DOHH2 (cell line): ENCODE measurements around the gene ETS1.

Experiments
- H3F3A ChIP-seq: fragments of 200-600 bp; sonication (generic), shearing (Covaris generic); 2 replicates; pipeline ENCODE4 v1.6.0; 2016; ENCODE audit warnings: antibody characterized with exemption, mild to moderate bottlenecking; ENCODE audit not compliant: control insufficient read depth, insufficient read depth
- H3K27ac ChIP-seq: fragments of 200-600 bp; sonication (generic); 2 replicates; pipeline ENCODE4 v1.5.1; 2014; ENCODE audit warnings: low read depth, mild to moderate bottlenecking, low read length, moderate library complexity
- H3K27me3 ChIP-seq: fragments of 200-600 bp; sonication (generic); 2 replicates; pipeline ENCODE4 v1.6.1; 2014; ENCODE audit warnings: mild to moderate bottlenecking, low read length, mixed read lengths; ENCODE audit not compliant: control insufficient read depth
- H3K36me3 ChIP-seq: fragments of 200-600 bp; sonication (generic); 2 replicates; pipeline ENCODE4 v1.6.1; 2014; ENCODE audit warnings: mild to moderate bottlenecking, low read length, moderate library complexity, mixed read lengths; ENCODE audit not compliant: control insufficient read depth
- H3K4me1 ChIP-seq: fragments of 200-600 bp; sonication (generic); 2 replicates; pipeline ENCODE4 v1.6.1; 2014; ENCODE audit warnings: mild to moderate bottlenecking, low read length, mixed read lengths; ENCODE audit not compliant: control insufficient read depth
- H3K4me2 ChIP-seq: fragments of 200-600 bp; sonication (generic); 2 replicates; pipeline ENCODE4 v1.6.0; 2014; ENCODE audit warnings: mild to moderate bottlenecking, low read length, moderate library complexity
- H3K4me3 ChIP-seq: fragments of 200-600 bp; sonication (generic); 2 replicates; pipeline ENCODE4 v1.5.1; 2014; ENCODE audit warnings: mild to moderate bottlenecking, low read length, mixed read lengths
- H3K79me2 ChIP-seq: fragments of 200-600 bp; sonication (generic); 2 replicates; pipeline ENCODE4 v1.6.1; 2014; ENCODE audit warnings: mild to moderate bottlenecking, low read length, mixed read lengths; ENCODE audit not compliant: control insufficient read depth
- H3K9me2 ChIP-seq: fragments of 200-600 bp; sonication (generic); replicated peaks from 2 replicates; pipeline ENCODE4 v1.6.1; 2014; ENCODE audit warnings: mild to moderate bottlenecking, low read length, mixed read lengths; ENCODE audit not compliant: control insufficient read depth
- H3K9me3 ChIP-seq: fragments of 200-600 bp; sonication (generic); 2 replicates; pipeline ENCODE4 v1.6.1; 2014; ENCODE audit warnings: antibody characterized with exemption, low read length, mixed read lengths; ENCODE audit not compliant: control insufficient read depth, insufficient read depth
- H4K20me1 ChIP-seq: fragments of 200-600 bp; sonication (generic); 2 replicates; pipeline ENCODE4 v1.6.0; 2014; ENCODE audit warnings: low read depth, mild to moderate bottlenecking, antibody characterized with exemption, low read length, moderate library complexity; ENCODE audit not compliant: control insufficient read depth, insufficient read depth
- CTCF ChIP-seq: fragments of 200-600 bp; sonication (generic); IDR thresholded peaks from one replicate; pipeline ENCODE4 v1.5.1; 2014; ENCODE audit warnings: antibody characterized with exemption, mild to moderate bottlenecking, low read depth, low read length; ENCODE audit not compliant: poor library complexity, severe bottlenecking
- EZH2phosphoT487 ChIP-seq: fragments of 200-600 bp; sonication (generic); IDR thresholded peaks from 2 replicates; pipeline ENCODE4 v1.6.1; 2017; ENCODE audit warnings: borderline replicate concordance, mild to moderate bottlenecking, antibody characterized with exemption, low read length, moderate library complexity, mixed read lengths

Gene ETS1

GRCh38 chr11:128467610-128468041 is 119.7 kb downstream of the ETS1 start:
- peaks cover 90% of the 10 kb centered on the region for H3K79me2 ChIP-seq
- peaks cover 64% of the 10 kb centered on the region for H3K4me1 ChIP-seq
- no peaks in the 10 kb centered on the region for H3K9me3 ChIP-seq
- H3K4me2 ChIP-seq: 0 out of 2 replicates have a peak overlapping the region, but pooled peaks have one; percentile 91
- no peaks in the 10 kb centered on the region for H3K9me2 ChIP-seq
- H3K36me3 ChIP-seq: peaks cover 96% of the 10 kb centered on the region
- H4K20me1 ChIP-seq: 0 out of 2 replicates have a peak, but pooled peaks cover 11% of the 10 kb centered on the region
- peak overlapping the region; percentile 93 for H3K27ac ChIP-seq
- H3F3A ChIP-seq: peaks cover 51% of the 10 kb centered on the region
- no peaks in the 10 kb centered on the region for H3K27me3 ChIP-seq
- H3K4me3 ChIP-seq: no peak overlapping the region
- TF ChIP-seq CTCF (no peak), EZH2phosphoT487 (no peak)

- Histone ChIP-seq H3K79me2 (peaks cover 84% of the 10 kb centered on the region), H3K4me1 (peaks cover 58% of the 10 kb centered on the region), H3K27me3 (no peaks in the 10 kb centered on the region), H3K4me2 (no peak overlapping the region), H3K9me3 (no peaks in the 10 kb centered on the region), H4K20me1 (0 out of 2 replicates have a peak, but pooled peaks cover 11% of the 10 kb centered on the region), H3K9me2 (no peaks in the 10 kb centered on the region), H3F3A (peaks cover 51% of the 10 kb centered on the region), H3K27ac (peak overlapping the region; percentile 93), H3K4me3 (no peak overlapping the region), H3K36me3 (peaks cover 96% of the 10 kb centered on the region)
- TF ChIP-seq CTCF (no peak), EZH2phosphoT487 (no peak)
These were observed 120.3 kb downstream of the ETS1 start for GRCh38 chr11:128467041-128467440.

GRCh38 chr11:128465946-128466705 is 121.2 kb downstream of the ETS1 start:
- peak overlapping the region; percentile 93 for H3K27ac ChIP-seq

More at GRCh38 chr11:128465946-128466705, 121.2 kb downstream of the ETS1 start:
- no peaks in the 10 kb centered on the region for H3K9me2 ChIP-seq
- H3K4me1 ChIP-seq: peaks cover 49% of the 10 kb centered on the region
- H3K36me3 ChIP-seq: peaks cover 99% of the 10 kb centered on the region
- H3K9me3 ChIP-seq: no peaks in the 10 kb centered on the region
- H3K4me3 ChIP-seq: no peak overlapping the region
- no peak overlapping the region for H3K4me2 ChIP-seq
- no peaks in the 10 kb centered on the region for H3K27me3 ChIP-seq
- H4K20me1 ChIP-seq: 0 out of 2 replicates have a peak, but pooled peaks cover 11% of the 10 kb centered on the region
- TF ChIP-seq EZH2phosphoT487 (no peak), CTCF (no peak)
- H3K79me2 ChIP-seq: peaks cover 83% of the 10 kb centered on the region
- H3F3A ChIP-seq: peaks cover 51% of the 10 kb centered on the region
